Activated T-helper 2 cell treated with anti-CD3 and anti-CD28 coated beads, Interferon-gamma antibody, Interleukin-2, Interleukin-4, amounts not matched to agents 10 μg/mL and 5 μg/mL and 100 μg/mL, durations not matched to agents 14 hours and 24 hours and 36 hours (primary cell): ENCODE data around the gene SDK2. TPM values are rescaled to one million over a fixed set of nuclear protein-coding genes. Genes with fewer than 3 reads are reported as not detected.

Source experiments
- DNase-seq: peaks from one replicate; pipeline ENCODE4 v3.0.0; 2021; ENCODE audit warnings: low spot score
- H3K27ac Mint-ChIP-seq: one replicate; pipeline ENCODE4 v1.8.0; 2021; ENCODE audit warnings: mixed read lengths
- H3K27me3 Mint-ChIP-seq: one replicate; pipeline ENCODE4 v1.8.0; 2021; ENCODE audit warnings: low read depth, mixed read lengths
- H3K36me3 Mint-ChIP-seq: one replicate; pipeline ENCODE4 v1.8.0; 2021; ENCODE audit warnings: low read depth, mixed read lengths
- H3K4me1 Mint-ChIP-seq: one replicate; pipeline ENCODE4 v1.8.0; 2021; ENCODE audit warnings: low read depth, mixed read lengths
- H3K4me3 Mint-ChIP-seq: one replicate; pipeline ENCODE4 v1.8.0; 2021; ENCODE audit warnings: low read depth, mild to moderate bottlenecking, moderate library complexity, mixed read lengths
- H3K9me3 Mint-ChIP-seq: one replicate; pipeline ENCODE4 v1.8.0; 2021; ENCODE audit warnings: mixed read lengths
- intact Hi-C: fragments of 100-400 bp; cut with micrococcal nuclease; formaldehyde crosslinking; loops from one replicate; pipeline ENCODE4 v1.15.1; 2023
- total RNA-seq: library from RNA; stranded (reverse); gene quantifications from 2 replicates; pipeline ENCODE4 v1.2.3, GENCODE V29; 2022

Gene SDK2
- total RNA-seq, 1 donor from 2014 or later, result 0.07 TPM

- Mint-ChIP-seq H3K36me3 (no peaks in the 10 kb centered on the region), H3K9me3 (no peaks in the 10 kb centered on the region), H3K4me1 (no peaks in the 10 kb centered on the region), H3K27ac (no peak overlapping the region), H3K4me3 (no peak overlapping the region), H3K27me3 (no peaks in the 10 kb centered on the region)
- intact Hi-C loops, result no loop called here
- DNase-seq, result no peak
Observed at GRCh38 chr17:73363442-73364154, 280.6 kb downstream of the SDK2 start.

DNA sequence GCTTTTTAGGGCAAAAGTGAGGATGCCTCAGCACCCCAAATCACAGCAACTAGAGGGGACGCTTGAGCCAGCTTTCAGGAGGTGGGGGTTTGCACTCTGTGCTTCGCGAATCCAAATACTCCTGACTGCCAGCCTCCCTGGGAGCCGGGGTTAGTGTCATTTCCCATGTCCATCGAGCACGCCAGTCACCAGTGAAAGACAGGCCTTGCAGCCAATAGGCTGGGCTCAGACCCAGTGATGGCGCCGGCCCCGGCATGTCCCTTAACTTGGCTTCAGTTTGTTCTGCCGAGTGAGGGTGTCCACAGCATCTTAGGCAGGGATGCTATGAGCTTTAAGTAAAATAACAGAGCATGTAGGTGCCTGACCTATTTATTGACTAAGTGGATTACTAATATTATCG lies 281.5 kb downstream of the SDK2 start:
- intact Hi-C loops, result no loop called here

DNA sequence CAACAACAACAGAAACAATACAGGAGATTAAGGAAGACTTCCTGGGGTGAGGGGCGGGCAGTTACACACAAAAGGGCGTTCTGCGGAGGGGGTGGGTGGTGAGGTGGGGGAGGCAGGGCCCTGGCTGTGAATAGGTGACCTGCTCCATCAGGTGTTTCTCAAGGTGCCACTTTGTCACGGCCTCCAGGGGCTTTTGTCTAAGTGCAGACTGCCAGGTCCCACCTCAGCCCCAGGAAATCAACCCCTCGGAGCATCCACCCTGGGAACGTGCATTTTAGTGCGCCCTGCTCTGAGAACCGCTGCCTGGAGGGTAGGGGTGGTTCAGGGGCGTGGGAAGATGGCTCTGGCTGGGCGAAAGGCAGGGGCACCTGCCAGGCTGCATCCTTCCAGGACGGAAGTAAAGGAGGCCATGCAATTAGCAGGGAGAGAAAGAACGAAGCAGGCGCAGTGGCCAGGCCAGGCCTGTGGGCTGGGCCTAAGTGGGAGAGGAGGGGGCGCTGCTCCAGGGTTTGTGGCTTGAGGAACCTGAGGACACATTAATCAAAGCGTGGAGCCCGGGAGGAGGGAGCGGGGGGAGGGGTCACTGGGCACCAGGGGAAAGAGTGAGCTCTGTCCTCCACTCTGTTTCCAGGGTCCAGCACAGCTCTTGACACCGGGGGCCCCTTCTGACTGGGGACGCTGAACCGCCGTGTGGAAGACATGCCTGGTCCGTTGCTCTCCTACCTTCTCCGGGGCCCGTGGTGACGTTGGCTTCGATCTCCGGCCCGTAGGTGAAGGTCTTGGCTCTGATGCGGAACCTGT lies 283.1 kb downstream of the SDK2 start:
- intact Hi-C loops, result no loop called here
- DNase-seq, result no peak
- Mint-ChIP-seq H3K36me3 (no peaks in the 10 kb centered on the region), H3K27ac (no peak overlapping the region), H3K9me3 (no peaks in the 10 kb centered on the region), H3K4me3 (no peak overlapping the region), H3K4me1 (no peaks in the 10 kb centered on the region), H3K27me3 (no peaks in the 10 kb centered on the region)

More for the DNA sequence above, 281.5 kb downstream of the SDK2 start:
- Mint-ChIP-seq H3K27me3 (no peaks in the 10 kb centered on the region), H3K27ac (no peak overlapping the region), H3K9me3 (no peaks in the 10 kb centered on the region), H3K4me1 (no peaks in the 10 kb centered on the region), H3K4me3 (no peak overlapping the region), H3K36me3 (no peaks in the 10 kb centered on the region)
- DNase-seq, result no peak

DNA sequence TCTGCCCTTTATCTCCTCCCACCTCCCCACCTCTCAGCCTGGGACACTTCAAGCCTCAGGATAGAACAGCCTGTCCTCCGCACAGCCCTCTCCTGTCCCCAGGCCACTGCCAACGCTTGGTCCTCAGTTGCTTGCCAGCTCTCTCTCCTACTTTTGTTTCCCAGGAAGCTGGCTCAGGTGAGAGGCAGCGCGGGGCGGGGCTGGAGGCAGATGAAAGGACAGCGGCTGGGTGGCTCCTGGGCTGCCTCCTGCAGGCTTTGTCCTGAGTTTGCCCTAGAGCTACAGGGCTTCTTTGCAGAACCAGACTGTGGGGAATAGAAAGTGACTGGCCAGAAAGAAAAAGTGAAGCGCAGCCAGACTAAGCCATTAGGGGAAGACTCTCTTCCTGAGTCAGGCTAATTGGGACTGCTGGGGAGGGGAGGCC lies 284.2 kb downstream of the SDK2 start:
- H3K4me3 Mint-ChIP-seq, result no peak overlapping the region
- H3K27ac Mint-ChIP-seq, result no peak overlapping the region

GRCh38 chr17:73359352-73359751 lies 284.9 kb downstream of the SDK2 start:
- intact Hi-C loops, result no loop called here
- H3K27ac Mint-ChIP-seq, result no peak overlapping the region
- no peaks in the 10 kb centered on the region for H3K27me3 Mint-ChIP-seq
- DNase-seq, result no peak
- no peaks in the 10 kb centered on the region for H3K4me1 Mint-ChIP-seq
- no peaks in the 10 kb centered on the region for H3K36me3 Mint-ChIP-seq
- H3K9me3 Mint-ChIP-seq, result no peaks in the 10 kb centered on the region
- no peak overlapping the region for H3K4me3 Mint-ChIP-seq

More for the DNA sequence above, 284.2 kb downstream of the SDK2 start:
- DNase-seq, result no peak
- Mint-ChIP-seq H3K9me3 (no peaks in the 10 kb centered on the region), H3K4me1 (no peaks in the 10 kb centered on the region), H3K27me3 (no peaks in the 10 kb centered on the region), H3K36me3 (no peaks in the 10 kb centered on the region)
- intact Hi-C loops, result no loop called here

GRCh38 chr17:73358668-73359067 lies 285.6 kb downstream of the SDK2 start:
- Mint-ChIP-seq H3K9me3 (no peaks in the 10 kb centered on the region), H3K4me3 (no peak overlapping the region), H3K36me3 (no peaks in the 10 kb centered on the region), H3K27me3 (no peaks in the 10 kb centered on the region), H3K27ac (no peak overlapping the region), H3K4me1 (no peaks in the 10 kb centered on the region)
- intact Hi-C loops, result no loop called here
- no peak for DNase-seq

DNA sequence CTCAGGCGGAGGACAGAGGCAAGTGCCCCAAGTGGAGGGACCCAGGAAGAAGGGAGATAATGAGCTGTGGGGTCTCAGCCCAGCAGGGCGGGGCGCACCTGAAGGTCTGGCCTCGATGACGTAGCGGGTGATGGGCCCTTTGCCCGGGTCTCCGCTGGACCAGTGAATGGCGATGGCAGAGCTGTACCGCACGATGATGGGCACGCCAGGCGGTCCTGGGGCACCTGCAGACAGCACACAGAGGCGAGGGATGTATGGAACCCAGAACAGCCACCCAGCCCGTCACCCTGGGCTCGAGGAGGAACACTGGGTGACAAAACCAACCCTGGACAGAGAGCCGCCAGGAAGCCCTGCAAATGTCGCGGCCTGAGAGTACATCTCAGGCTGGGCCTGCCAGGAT lies 286.3 kb downstream of the SDK2 start:
- Mint-ChIP-seq H3K36me3 (no peaks in the 10 kb centered on the region), H3K27me3 (no peaks in the 10 kb centered on the region), H3K27ac (no peak overlapping the region), H3K4me1 (no peaks in the 10 kb centered on the region), H3K9me3 (no peaks in the 10 kb centered on the region), H3K4me3 (no peak overlapping the region)
- DNase-seq, result no peak
- intact Hi-C loops, result no loop called here

DNA sequence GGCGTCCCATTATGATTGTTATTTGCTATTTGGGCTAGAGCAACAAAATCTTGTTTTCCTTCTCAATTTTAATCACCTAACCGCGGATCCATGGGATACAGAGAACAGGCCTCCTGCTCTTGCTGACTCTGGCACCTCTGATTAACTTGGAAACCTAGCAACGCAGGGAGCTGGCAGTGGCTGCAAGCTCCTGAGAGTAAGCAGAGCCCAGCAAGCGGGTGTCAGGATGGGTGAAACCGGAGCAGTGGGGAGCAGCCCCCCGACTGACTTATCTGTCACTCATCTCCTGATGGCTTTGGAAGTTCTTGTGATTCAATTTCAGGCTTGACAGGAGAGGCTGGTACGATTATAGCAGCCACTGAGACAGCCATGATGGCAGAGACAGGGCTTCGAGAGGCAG lies 286.9 kb downstream of the SDK2 start:
- intact Hi-C loops, result no loop called here
- DNase-seq, result no peak
- Mint-ChIP-seq H3K4me1 (no peaks in the 10 kb centered on the region), H3K36me3 (no peaks in the 10 kb centered on the region), H3K27ac (no peak overlapping the region), H3K4me3 (no peak overlapping the region), H3K27me3 (no peaks in the 10 kb centered on the region), H3K9me3 (no peaks in the 10 kb centered on the region)

GRCh38 chr17:73356561-73357170 lies 287.6 kb downstream of the SDK2 start:
- H3K4me3 Mint-ChIP-seq, result no peak overlapping the region
- no peak for DNase-seq
- H3K27ac Mint-ChIP-seq, result no peak overlapping the region
- H3K4me1 Mint-ChIP-seq, result no peaks in the 10 kb centered on the region
- H3K9me3 Mint-ChIP-seq, result no peaks in the 10 kb centered on the region
- no peaks in the 10 kb centered on the region for H3K27me3 Mint-ChIP-seq
- intact Hi-C loops, result no loop called here
- no peaks in the 10 kb centered on the region for H3K36me3 Mint-ChIP-seq

DNA sequence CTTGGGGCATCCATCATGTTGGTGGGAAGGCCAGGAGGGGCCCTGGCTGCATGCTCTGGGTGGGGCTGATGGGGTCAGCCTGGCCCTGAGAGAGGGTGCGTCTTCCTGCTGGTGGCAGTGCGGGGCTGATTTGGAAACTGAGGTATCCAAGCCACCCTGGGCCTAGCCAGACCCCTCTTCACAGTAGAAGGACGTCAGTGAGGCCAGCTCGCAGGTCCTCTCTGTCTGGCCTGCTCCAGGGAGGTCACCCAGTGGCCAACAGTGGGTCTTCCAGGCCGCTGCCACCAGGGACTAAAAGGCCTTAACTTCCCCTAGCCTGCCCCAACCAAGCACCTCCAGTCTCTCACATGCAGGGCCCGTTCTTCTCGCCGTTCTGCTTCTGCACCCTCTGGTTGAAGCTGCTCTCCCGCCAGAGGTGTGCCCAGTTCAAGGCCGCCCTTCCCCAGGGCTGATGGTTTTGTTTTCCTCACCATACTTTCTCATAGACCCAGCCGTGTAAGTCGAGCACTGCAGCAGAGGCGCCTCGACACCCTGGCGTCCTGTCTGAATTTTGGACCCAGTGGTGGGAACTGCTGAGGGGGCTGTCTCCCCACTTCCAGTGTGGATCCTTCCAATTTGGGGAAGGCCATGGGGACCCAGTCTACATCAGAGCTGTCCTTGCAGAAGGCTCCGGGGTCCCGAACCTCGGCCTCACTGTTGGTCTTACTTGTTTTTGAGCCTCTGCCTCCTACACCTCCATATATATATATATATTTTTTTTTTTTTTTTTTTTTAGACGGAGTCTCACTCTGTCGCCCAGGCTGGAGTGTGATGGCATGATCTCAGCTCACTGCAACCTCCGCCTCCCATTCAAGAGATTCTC lies 289.6 kb downstream of the SDK2 start:
- DNase-seq, result no peak
- H3K4me1 Mint-ChIP-seq, result no peaks in the 10 kb centered on the region
- no peak overlapping the region for H3K4me3 Mint-ChIP-seq
- intact Hi-C loops, result no loop called here
- H3K27me3 Mint-ChIP-seq, result no peaks in the 10 kb centered on the region
- H3K9me3 Mint-ChIP-seq, result no peaks in the 10 kb centered on the region
- no peak overlapping the region for H3K27ac Mint-ChIP-seq
- no peaks in the 10 kb centered on the region for H3K36me3 Mint-ChIP-seq

DNA sequence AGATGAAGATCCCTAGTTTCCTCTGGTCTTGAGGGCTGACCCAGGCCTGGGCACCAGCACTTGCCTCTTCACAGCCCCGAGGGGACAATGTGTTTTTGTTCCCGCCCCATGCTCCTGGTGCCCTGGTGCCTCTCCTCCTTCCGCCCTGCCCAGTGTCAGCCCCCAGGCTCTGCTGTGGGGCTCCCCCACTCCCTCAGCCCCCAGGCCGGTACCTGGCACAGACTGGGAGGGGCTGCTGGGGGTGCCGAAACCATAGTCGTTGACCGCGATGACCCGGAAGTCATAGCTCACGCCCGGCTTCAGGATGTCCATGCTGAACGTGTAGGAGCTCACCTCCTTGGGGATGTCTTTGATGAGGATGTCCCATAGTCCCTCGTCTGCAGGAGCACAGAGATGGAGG lies 292.0 kb downstream of the SDK2 start:
- no peak overlapping the region for H3K27ac Mint-ChIP-seq
- H3K4me1 Mint-ChIP-seq, result no peaks in the 10 kb centered on the region
- H3K4me3 Mint-ChIP-seq, result no peak overlapping the region
- no peaks in the 10 kb centered on the region for H3K27me3 Mint-ChIP-seq
- H3K36me3 Mint-ChIP-seq, result no peaks in the 10 kb centered on the region
- intact Hi-C loops, result no loop called here
- DNase-seq, result no peak
- no peaks in the 10 kb centered on the region for H3K9me3 Mint-ChIP-seq

DNA sequence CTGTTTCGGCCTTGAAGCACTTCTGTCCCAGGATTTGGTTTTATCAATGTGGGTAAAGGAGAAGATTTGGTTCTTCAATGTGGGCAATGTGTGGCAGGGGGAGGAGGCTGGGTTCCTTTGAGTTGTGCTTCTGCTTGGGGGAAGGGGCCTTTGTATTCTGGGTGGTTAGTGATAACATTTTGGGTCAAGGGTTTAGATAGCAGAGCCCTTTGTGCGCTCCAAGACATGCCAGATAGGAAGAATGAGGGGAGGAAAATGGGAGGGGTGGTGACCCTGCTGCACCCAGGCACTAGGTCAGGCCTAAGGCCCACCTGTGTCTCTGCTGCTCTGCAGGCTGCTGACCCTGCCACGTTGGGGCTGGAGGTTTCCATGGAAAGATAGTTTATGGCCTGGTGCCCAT lies 292.5 kb downstream of the SDK2 start:
- intact Hi-C loops, result no loop called here
- H3K27ac Mint-ChIP-seq, result no peak overlapping the region
- no peak for DNase-seq
- H3K27me3 Mint-ChIP-seq, result no peaks in the 10 kb centered on the region
- H3K36me3 Mint-ChIP-seq, result no peaks in the 10 kb centered on the region
- H3K4me1 Mint-ChIP-seq, result no peaks in the 10 kb centered on the region
- H3K9me3 Mint-ChIP-seq, result no peaks in the 10 kb centered on the region
- no peak overlapping the region for H3K4me3 Mint-ChIP-seq
